PC-9 (cell line): Measurements from ENCODE around the gene TMEM18. TPM values are rescaled to one million over a fixed set of nuclear protein-coding genes. Genes with fewer than 3 reads are reported as not detected.
"Not testable (repeated sequence)": the region's sequence is repeated elsewhere in the genome, so short reads cannot be mapped to it uniquely, and the experiment has no call there.

Experiments used
- BruUV-seq: library from RNA; stranded (reverse); fragments of 400-500 nt; replicated peaks from 2 replicates; lab custom pipeline; 2021; lab: Mats Ljungman, UMichigan
- CTCF ChIA-PET: fragments of 300-600 bp; sonication (Branson Sonifier 250); formaldehyde crosslinking; loops from one replicate; lab custom pipeline; 2022; ENCODE audit warnings: antibody characterized with exemption; lab: Charles Lee
- POLR2A ChIA-PET: fragments of 300-600 bp; sonication (Branson Sonifier 250); formaldehyde crosslinking; loops from one replicate; lab custom pipeline; 2022; ENCODE audit warnings: antibody characterized with exemption; ENCODE audit not compliant: unreplicated experiment; lab: Charles Lee
- DNase-seq, 2 experiments: peaks; one replicate each; pipeline versions ENCODE4 v3.0.0 to v3.0.0-alpha.2; 2015 to 2022; ENCODE audit warnings: mixed read lengths in 1 of 2
- H2AFZ ChIP-seq: fragments of 200-600 bp; sonication (generic); 2 replicates; pipeline ENCODE4 v1.8.1; 2017; ENCODE audit warnings: antibody characterized with exemption
- H3F3A ChIP-seq: fragments of 200-600 bp; sonication (generic); 2 replicates; pipeline ENCODE4 v1.8.1; 2017; ENCODE audit warnings: antibody characterized with exemption, mild to moderate bottlenecking, low read depth; ENCODE audit not compliant: insufficient read depth
- H3K27ac ChIP-seq: fragments of 200-600 bp; sonication (generic); 2 replicates; pipeline ENCODE4 v1.6.1; 2016; ENCODE audit warnings: mixed run types
- H3K27me3 ChIP-seq: fragments of 200-600 bp; sonication (generic); 2 replicates; pipeline ENCODE4 v1.6.1; 2016; ENCODE audit warnings: low read depth, mixed run types; ENCODE audit not compliant: insufficient read depth
- H3K36me3 ChIP-seq: fragments of 200-600 bp; sonication (generic); 2 replicates; pipeline ENCODE4 v1.6.1; 2016; ENCODE audit warnings: low read depth, mixed run types
- H3K4me1 ChIP-seq: fragments of 200-600 bp; sonication (generic); replicated peaks from 2 replicates; pipeline ENCODE4 v1.6.1; 2016; ENCODE audit warnings: mixed run types; ENCODE audit not compliant: insufficient read depth
- H3K4me2 ChIP-seq: fragments of 200-600 bp; sonication (generic); 2 replicates; pipeline ENCODE4 v1.6.1; 2017; ENCODE audit warnings: mixed run types
- H3K4me3 ChIP-seq: fragments of 200-600 bp; sonication (generic); 2 replicates; pipeline ENCODE4 v1.6.1; 2016; ENCODE audit warnings: mixed run types
- H3K79me2 ChIP-seq: fragments of 200-600 bp; sonication (generic); 2 replicates; pipeline ENCODE4 v1.6.1; 2017; ENCODE audit warnings: low read depth, mixed run types
- H3K9me2 ChIP-seq: fragments of 200-600 bp; sonication (generic); 2 replicates; pipeline ENCODE4 v1.8.1; 2017; ENCODE audit warnings: mild to moderate bottlenecking; ENCODE audit not compliant: insufficient read depth
- H3K9me3 ChIP-seq: fragments of 200-600 bp; sonication (generic); 2 replicates; pipeline ENCODE4 v1.8.1; 2016; ENCODE audit warnings: low read depth; ENCODE audit not compliant: insufficient read depth
- H4K20me1 ChIP-seq: fragments of 200-600 bp; sonication (generic); 2 replicates; pipeline ENCODE4 v1.8.1; 2017; ENCODE audit not compliant: insufficient read depth
- CTCF ChIP-seq: fragments of 200-600 bp; sonication (generic); conservative IDR thresholded peaks from 2 replicates; pipeline ENCODE4 v1.6.1; 2017; ENCODE audit warnings: mixed run types, antibody characterized with exemption, mild to moderate bottlenecking, moderate library complexity
- EZH2 ChIP-seq: fragments of 200-600 bp; sonication (generic); IDR thresholded peaks from 2 replicates; pipeline ENCODE4 v1.8.0; 2017; ENCODE audit warnings: antibody characterized with exemption, low read depth
- intact Hi-C: fragments of 100-400 bp; cut with micrococcal nuclease; formaldehyde crosslinking; loops from one replicate; pipeline ENCODE4 v1.10.0; 2022; ENCODE audit not compliant: unreplicated experiment
- total RNA-seq: library from RNA; stranded (reverse); gene quantifications from 2 replicates; pipeline ENCODE4 v1.2.3, GENCODE V29; 2021

Gene TMEM18
- total RNA-seq, 1 experiment from 2014 or later, result 30.5 TPM

- H4K20me1 ChIP-seq, result no peaks in the 10 kb centered on the region
- H2AFZ ChIP-seq, result no peak overlapping the region
- CTCF ChIA-PET, result no interaction called here
- H3K27me3 ChIP-seq, result peaks cover 89% of the 10 kb centered on the region
- no TSS peak for BruUV-seq
- TF ChIP-seq CTCF (no peak), EZH2 (no peak)
- no peaks in the 10 kb centered on the region for H3K36me3 ChIP-seq
- POLR2A ChIA-PET, result no interaction called here
- H3F3A ChIP-seq, result no peaks in the 10 kb centered on the region
- H3K4me2 ChIP-seq, result no peak overlapping the region
- H3K9me3 ChIP-seq, result no peaks in the 10 kb centered on the region
- DNase-seq, result no peak
- H3K9me2 ChIP-seq, result no peaks in the 10 kb centered on the region
- H3K4me1 ChIP-seq, result no peaks in the 10 kb centered on the region
- no peak overlapping the region for H3K27ac ChIP-seq
- intact Hi-C loops, result no loop called here
- no peak overlapping the region for H3K4me3 ChIP-seq
- H3K79me2 ChIP-seq, result no peaks in the 10 kb centered on the region
Measured at GRCh38 chr2:709138-709765, 32.0 kb upstream of the TMEM18 start.

GRCh38 chr2:708667-709066 lies 31.5 kb upstream of the TMEM18 start:
- POLR2A ChIA-PET, result no interaction called here
- CTCF ChIA-PET, result no interaction called here
- BruUV-seq, result no TSS peak

GRCh38 chr2:705971-706511 lies 28.8 kb upstream of the TMEM18 start:
- H3K27ac ChIP-seq, result no peak overlapping the region
- H3K4me1 ChIP-seq, result no peaks in the 10 kb centered on the region
- H3K4me2 ChIP-seq, result no peak overlapping the region
- no peaks in the 10 kb centered on the region for H3K36me3 ChIP-seq
- no peak overlapping the region for H3K4me3 ChIP-seq
- BruUV-seq, result no TSS peak
- no peaks in the 10 kb centered on the region for H4K20me1 ChIP-seq
- no peaks in the 10 kb centered on the region for H3K9me2 ChIP-seq
- CTCF ChIA-PET, result no interaction called here
- H3K79me2 ChIP-seq, result no peaks in the 10 kb centered on the region
- H3K27me3 ChIP-seq, result peaks cover 78% of the 10 kb centered on the region
- H2AFZ ChIP-seq, result no peak overlapping the region
- no peak for TF ChIP-seq CTCF
- no peak for TF ChIP-seq EZH2
- H3F3A ChIP-seq, result no peaks in the 10 kb centered on the region
- no peaks in the 10 kb centered on the region for H3K9me3 ChIP-seq
- no peak for DNase-seq
- intact Hi-C loops, result no loop called here
- POLR2A ChIA-PET, result no interaction called here

More at GRCh38 chr2:708667-709066, 31.5 kb upstream of the TMEM18 start:
- intact Hi-C loops, result no loop called here
- Histone ChIP-seq H3K27ac (no peak overlapping the region), H3K79me2 (no peaks in the 10 kb centered on the region), H4K20me1 (no peaks in the 10 kb centered on the region), H3K4me2 (no peak overlapping the region), H3F3A (no peaks in the 10 kb centered on the region), H3K27me3 (peaks cover 89% of the 10 kb centered on the region), H3K4me1 (no peaks in the 10 kb centered on the region), H3K36me3 (no peaks in the 10 kb centered on the region), H3K9me3 (no peaks in the 10 kb centered on the region), H3K9me2 (no peaks in the 10 kb centered on the region), H3K4me3 (no peak overlapping the region), H2AFZ (no peak overlapping the region)
- no peak for TF ChIP-seq CTCF
- DNase-seq, result no peak

- CTCF ChIA-PET, H3K9me2 ChIP-seq, H3K9me3 ChIP-seq, H3K4me2 ChIP-seq, POLR2A ChIA-PET, H3K4me1 ChIP-seq, BruUV-seq, H3F3A ChIP-seq, H2AFZ ChIP-seq, H3K79me2 ChIP-seq, DNase-seq, H3K4me3 ChIP-seq, intact Hi-C loops, H4K20me1 ChIP-seq, H3K27ac ChIP-seq, H3K36me3 ChIP-seq: not testable (repeated sequence)
- H3K27me3 ChIP-seq, result peaks cover 45% of the 10 kb centered on the region
Measured at GRCh38 chr2:702765-703164, 25.6 kb upstream of the TMEM18 start.
